Measurements from ENCODE around the gene TNFSF4. TPM values are rescaled to one million over a fixed set of nuclear protein-coding genes. Genes with fewer than 3 reads are reported as not detected.

Gene TNFSF4
- total RNA-seq, 4 donors from 2014 or later: 0.87 to 5.1 (median 1.4) TPM

DNA sequence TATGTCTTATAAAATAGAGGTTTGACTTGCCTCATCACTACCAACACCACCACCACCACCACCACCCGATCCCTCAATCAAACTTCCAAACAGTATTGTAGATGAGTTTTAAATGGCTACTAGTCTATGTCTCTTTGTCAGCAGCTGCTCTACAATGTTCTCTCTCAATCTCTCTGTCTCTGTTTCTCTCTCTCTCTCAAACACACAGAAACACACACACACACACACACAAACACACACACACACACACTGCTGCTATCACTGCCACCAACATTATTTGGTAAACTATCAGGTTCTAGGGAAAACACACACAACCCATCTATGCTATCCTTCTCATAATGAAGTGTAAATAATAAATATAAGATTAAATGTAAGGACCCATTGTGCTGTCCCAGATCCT lies 2.4 kb downstream of the TNFSF4 start:
- TF ChIP-seq EP300 (IDR thresholded peaks at IDR 0.05) (no peak), POLR2A (IDR thresholded peaks at IDR 0.05) (no peak)
- TF ChIP-seq, protein P1, sequence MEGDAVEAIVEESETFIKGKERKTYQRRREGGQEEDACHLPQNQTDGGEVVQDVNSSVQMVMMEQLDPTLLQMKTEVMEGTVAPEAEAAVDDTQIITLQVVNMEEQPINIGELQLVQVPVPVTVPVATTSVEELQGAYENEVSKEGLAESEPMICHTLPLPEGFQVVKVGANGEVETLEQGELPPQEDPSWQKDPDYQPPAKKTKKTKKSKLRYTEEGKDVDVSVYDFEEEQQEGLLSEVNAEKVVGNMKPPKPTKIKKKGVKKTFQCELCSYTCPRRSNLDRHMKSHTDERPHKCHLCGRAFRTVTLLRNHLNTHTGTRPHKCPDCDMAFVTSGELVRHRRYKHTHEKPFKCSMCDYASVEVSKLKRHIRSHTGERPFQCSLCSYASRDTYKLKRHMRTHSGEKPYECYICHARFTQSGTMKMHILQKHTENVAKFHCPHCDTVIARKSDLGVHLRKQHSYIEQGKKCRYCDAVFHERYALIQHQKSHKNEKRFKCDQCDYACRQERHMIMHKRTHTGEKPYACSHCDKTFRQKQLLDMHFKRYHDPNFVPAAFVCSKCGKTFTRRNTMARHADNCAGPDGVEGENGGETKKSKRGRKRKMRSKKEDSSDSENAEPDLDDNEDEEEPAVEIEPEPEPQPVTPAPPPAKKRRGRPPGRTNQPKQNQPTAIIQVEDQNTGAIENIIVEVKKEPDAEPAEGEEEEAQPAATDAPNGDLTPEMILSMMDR (IDR thresholded peaks at IDR 0.05): no peak
- no peak for DNase-seq (ENCODE audit: low spot score in 2 of 2)
- Histone ChIP-seq H3K9me3 (no peaks in the 10 kb centered on the region), H3K27ac (no peak overlapping the region), H3K4me1 (peaks cover 0 to 27% (median 7%) of the 10 kb centered on the region in 4 donors), H3K4me3 (no peak overlapping the region), H3K27me3 (no peaks in the 10 kb centered on the region), H3K36me3 (no peaks in the 10 kb centered on the region)
- WGBS, 2 donors: 88 to 96% methylated on average over 1 of the region's 1 CpG

DNA sequence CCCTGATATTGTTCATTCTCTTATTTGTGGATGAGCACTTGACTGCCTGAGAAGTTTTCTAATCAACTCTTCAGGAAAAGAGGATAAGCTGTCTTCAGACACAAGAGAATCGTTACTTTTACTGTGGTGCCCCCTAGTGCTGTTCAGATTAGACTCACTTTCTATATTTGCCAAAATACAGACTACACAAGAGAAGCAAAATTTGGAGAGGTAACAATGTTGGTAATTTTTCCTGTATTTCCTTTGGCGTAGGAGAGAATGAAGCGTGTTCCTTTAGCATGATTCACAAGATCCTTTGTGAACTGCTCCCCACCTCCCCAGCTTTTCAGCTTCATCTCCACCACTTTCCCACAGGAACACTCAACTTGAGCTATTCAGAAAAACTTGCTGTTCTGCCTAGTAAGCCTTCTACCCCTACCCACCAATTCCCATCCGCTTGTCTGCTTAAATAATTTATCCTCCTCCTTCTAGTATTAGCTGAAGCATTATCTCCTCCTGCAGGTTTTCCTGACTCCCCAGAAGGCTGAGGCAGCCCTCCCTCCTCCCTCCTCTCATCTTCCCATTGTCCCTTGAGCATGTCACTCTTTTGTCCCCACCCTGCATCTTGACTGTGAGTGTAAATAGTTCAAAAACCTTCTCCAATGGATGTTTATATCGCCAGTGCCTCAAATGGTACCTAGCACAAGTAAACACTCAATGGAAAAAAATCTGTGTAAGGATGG lies 4.5 kb downstream of the TNFSF4 start:
- H3K4me1 ChIP-seq: peaks cover 0 to 27% (median 7%) of the 10 kb centered on the region in 4 donors
- H3K27me3 ChIP-seq: no peaks in the 10 kb centered on the region
- no peaks in the 10 kb centered on the region for H3K9me3 ChIP-seq
- no peak overlapping the region for H3K4me3 ChIP-seq
- TF ChIP-seq, protein P1 (IDR thresholded peaks at IDR 0.05): peak; percentile 44 to 77 (median 48)
- no peak for TF ChIP-seq POLR2A (IDR thresholded peaks at IDR 0.05)
- peak in 1 of 2 donors; percentile 71 for DNase-seq (ENCODE audit: low spot score in 2 of 2)
- WGBS, 2 donors: 36% methylated on average over 5 of the region's 5 CpGs
- no peak overlapping the region for H3K27ac ChIP-seq
- no peaks in the 10 kb centered on the region for H3K36me3 ChIP-seq

DNA sequence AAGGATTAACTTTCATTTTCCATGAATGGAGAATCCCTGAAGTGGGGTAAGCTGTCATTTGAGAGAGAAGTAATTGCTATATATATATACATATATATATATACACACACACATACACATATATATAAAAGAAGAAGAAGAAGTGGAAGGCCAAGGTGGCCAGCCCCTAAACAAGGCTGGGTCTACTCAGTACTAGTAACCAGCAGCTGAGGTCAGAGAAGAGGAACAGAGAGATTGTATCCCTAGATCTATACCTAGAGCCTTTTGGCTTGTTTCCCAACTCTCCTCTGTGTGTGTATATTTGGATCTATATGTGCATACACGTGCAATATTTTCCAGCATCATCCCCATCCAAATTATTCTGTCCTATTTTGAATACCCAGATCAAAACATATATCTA lies 5.2 kb downstream of the TNFSF4 start:
- H3K4me3 ChIP-seq: no peak overlapping the region
- no peaks in the 10 kb centered on the region for H3K36me3 ChIP-seq
- H3K4me1 ChIP-seq: peaks cover 0 to 26% (median 7%) of the 10 kb centered on the region in 4 donors
- no peak for DNase-seq (ENCODE audit: low spot score in 2 of 2)
- TF ChIP-seq POLR2A (IDR thresholded peaks at IDR 0.05): no peak
- TF ChIP-seq, protein P1 (IDR thresholded peaks at IDR 0.05): no peak
- no peak for TF ChIP-seq EP300 (IDR thresholded peaks at IDR 0.05)
- 86 to 89% methylated on average over 1 of the region's 1 CpG for WGBS, 2 donors
- H3K9me3 ChIP-seq: no peaks in the 10 kb centered on the region
- no peak overlapping the region for H3K27ac ChIP-seq
- no peaks in the 10 kb centered on the region for H3K27me3 ChIP-seq

DNA sequence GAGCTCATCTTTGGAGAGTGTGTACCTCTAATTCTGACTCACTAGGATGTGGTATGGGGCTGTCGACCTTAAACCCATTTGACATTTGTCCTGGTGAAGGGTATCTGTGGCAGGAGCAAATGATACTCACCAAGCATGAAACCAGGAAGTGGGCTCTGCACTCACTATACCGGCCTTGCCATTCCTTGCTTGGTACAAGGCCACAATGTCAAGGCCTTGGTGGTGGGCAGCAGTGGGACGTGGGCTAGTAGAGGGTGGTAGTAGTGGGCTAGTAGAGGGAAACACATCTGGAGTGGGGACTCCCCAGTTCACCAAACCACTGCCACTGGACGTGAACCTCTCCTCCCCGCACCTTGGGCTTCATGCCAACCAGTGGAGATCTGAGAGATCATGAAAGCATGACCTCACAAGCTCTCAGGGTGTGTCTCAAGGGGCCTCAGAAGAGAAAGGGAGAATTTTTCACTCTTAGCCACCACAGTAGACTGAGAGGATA lies 11.5 kb downstream of the TNFSF4 start:
- 77 to 82% methylated on average over 5 of the region's 5 CpGs for WGBS, 2 donors
- Histone ChIP-seq H3K36me3 (no peaks in the 10 kb centered on the region), H3K9me3 (no peaks in the 10 kb centered on the region), H3K27ac (no peak overlapping the region), H3K4me3 (no peak overlapping the region), H3K27me3 (no peaks in the 10 kb centered on the region), H3K4me1 (peaks cover 0 to 9% (median 4%) of the 10 kb centered on the region in 4 donors)
- TF ChIP-seq POLR2A (IDR thresholded peaks at IDR 0.05): no peak
- TF ChIP-seq, protein P1 (IDR thresholded peaks at IDR 0.05): no peak
- no peak for TF ChIP-seq EP300 (IDR thresholded peaks at IDR 0.05)
- DNase-seq (ENCODE audit: low spot score in 2 of 2): no peak

DNA sequence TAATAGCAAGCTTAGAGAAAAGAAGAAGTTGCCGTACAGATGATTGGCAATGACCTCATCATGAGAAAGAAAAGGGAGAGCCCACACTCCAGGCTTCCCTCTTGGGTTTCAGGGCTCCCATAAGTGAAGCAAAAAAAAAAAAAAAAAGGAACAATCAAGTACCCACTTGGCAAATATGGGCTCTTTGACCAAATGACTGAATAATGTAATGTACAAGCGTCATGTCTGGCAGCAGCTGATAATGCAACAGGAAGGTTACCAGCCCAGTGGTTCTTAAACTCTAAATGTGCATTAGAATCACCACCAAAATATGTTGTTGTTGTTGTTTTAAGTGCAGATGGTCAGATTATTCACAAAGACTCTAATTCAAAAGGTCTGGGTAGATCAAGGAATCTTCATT lies 13.5 kb downstream of the TNFSF4 start:
- H3K36me3 ChIP-seq: no peaks in the 10 kb centered on the region
- H3K4me3 ChIP-seq: no peak overlapping the region
- no peaks in the 10 kb centered on the region for H3K9me3 ChIP-seq
- no peak overlapping the region for H3K27ac ChIP-seq
- 76% methylated on average over 2 of the region's 2 CpGs for WGBS, 2 donors
- no peak for DNase-seq (ENCODE audit: low spot score in 2 of 2)
- TF ChIP-seq POLR2A (IDR thresholded peaks at IDR 0.05): no peak
- TF ChIP-seq, protein P1 (IDR thresholded peaks at IDR 0.05): no peak
- peak in 1 of 2 donors; percentile 49 for TF ChIP-seq EP300 (IDR thresholded peaks at IDR 0.05)
- H3K4me1 ChIP-seq: peaks cover 0 to 21% (median 12%) of the 10 kb centered on the region in 4 donors
- no peaks in the 10 kb centered on the region for H3K27me3 ChIP-seq

Measured in tibial nerve (tissue), 4 donors.